ENCODE measurements around the gene DDX10.

DNA sequence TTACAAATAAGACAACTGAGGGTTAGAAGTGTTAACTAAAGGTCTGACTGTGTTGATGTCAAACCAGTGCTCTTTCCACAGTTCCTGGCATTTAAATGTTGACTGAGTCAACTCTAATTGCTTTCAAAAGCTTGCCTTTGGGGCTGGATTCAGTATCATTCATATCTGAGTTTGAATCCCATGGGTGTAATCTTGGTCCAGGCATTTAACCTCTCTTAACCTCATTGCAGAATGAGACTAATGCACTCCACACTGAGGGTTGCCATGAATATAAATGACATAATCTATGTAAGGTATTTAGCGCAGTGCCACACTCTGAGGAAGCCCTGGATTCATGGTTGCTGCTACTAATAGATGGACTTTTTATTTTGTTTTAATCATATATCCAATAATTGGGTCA lies 274.3 kb downstream of the DDX10 start:
- TF ChIP-seq, protein P1, sequence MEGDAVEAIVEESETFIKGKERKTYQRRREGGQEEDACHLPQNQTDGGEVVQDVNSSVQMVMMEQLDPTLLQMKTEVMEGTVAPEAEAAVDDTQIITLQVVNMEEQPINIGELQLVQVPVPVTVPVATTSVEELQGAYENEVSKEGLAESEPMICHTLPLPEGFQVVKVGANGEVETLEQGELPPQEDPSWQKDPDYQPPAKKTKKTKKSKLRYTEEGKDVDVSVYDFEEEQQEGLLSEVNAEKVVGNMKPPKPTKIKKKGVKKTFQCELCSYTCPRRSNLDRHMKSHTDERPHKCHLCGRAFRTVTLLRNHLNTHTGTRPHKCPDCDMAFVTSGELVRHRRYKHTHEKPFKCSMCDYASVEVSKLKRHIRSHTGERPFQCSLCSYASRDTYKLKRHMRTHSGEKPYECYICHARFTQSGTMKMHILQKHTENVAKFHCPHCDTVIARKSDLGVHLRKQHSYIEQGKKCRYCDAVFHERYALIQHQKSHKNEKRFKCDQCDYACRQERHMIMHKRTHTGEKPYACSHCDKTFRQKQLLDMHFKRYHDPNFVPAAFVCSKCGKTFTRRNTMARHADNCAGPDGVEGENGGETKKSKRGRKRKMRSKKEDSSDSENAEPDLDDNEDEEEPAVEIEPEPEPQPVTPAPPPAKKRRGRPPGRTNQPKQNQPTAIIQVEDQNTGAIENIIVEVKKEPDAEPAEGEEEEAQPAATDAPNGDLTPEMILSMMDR (IDR thresholded peaks at IDR 0.05): no peak
- TF ChIP-seq NFIC (IDR thresholded peaks at IDR 0.05; ENCODE audit: borderline replicate concordance) (no peak), GABPA (IDR thresholded peaks at IDR 0.05; ENCODE audit: low read depth) (no peak), EP300 (IDR thresholded peaks at IDR 0.05; ENCODE audit: borderline replicate concordance in 1 of 2, low read depth in 1 of 2, low read length in 1 of 2) (no peak)

Measured in SK-N-SH (cell line).